Stimulated activated CD4-positive, alpha-beta T cell treated with anti-CD3 and anti-CD28 coated beads, Interleukin-1b, Interleukin-23, amount 100 ng/mL, for 1 hour (primary cell): ENCODE data around the gene DDX41.

ENCODE experiments used
- DNase-seq, 2 donors: peaks; one replicate each; pipeline ENCODE4 v3.0.0-alpha.2; 2020; ENCODE audit warnings: low read depth in 2 of 2

DDX41 gene

GRCh38 chr5:177468685-177469628 is 47.8 kb downstream of the DDX41 start:
- no peak for DNase-seq

- no peak for DNase-seq
These were observed 48.5 kb downstream of the DDX41 start for GRCh38 chr5:177468329-177468684.

- DNase-seq: no peak
These were observed 49.3 kb downstream of the DDX41 start for GRCh38 chr5:177467436-177467835.

GRCh38 chr5:177466861-177467260 is 49.9 kb downstream of the DDX41 start:
- DNase-seq: no peak

GRCh38 chr5:177465044-177465443 is 51.7 kb downstream of the DDX41 start:
- DNase-seq: no peak

GRCh38 chr5:177462021-177462670 is 54.6 kb downstream of the DDX41 start:
- no peak for DNase-seq
